Activated T-cell treated with anti-CD3 and anti-CD28 coated beads for 1 hour (primary cell): Measurements from ENCODE around the gene KIDINS220.

ENCODE experiments used
- DNase-seq: peaks from one replicate; pipeline ENCODE4 v3.0.0-alpha.2; 2020; ENCODE audit warnings: low read depth

The KIDINS220 gene

DNA sequence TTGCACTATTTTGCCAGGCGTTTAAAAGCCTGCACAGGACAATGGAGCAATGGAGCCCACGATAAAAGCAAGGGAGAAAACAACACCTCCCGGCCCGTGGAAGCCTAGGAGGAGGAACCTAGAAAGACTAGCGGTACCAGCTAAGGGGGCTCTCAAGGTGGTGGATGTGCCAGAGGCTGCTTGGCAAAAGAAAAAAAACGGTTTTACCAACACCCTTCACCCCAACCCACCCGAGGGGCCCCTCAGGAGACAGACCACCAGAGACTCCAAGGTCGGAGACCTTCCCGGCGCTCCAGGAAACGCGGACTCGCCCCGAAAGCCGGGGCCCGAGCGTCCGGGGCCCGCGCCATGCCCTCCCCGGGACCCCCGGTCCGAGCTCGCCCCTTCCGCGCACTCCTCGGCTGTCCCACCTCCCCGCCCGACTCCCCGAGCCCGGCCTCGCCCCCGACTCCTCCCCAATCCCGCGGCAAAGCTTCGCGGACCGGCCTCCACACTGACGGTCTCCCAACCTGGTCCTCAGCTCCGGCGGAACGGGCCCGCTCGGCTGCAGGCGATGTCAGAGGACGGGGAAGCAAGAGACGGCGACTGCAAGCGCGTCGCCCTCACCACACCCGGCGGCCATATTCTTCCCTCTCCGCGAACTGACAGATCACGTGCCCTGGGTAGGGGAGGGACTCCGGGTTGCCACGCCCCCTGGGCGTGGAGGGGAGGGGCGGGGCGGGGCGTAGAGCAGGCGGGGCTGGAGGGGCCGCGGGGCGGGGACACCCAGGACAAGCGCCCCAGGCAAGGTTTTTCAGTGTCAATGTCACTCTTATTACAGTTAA, at the start of gene KIDINS220:
Gene KIDINS220, minus strand, starts transcription at position 643 of the 824 bp plus-strand sequence. CDS start 10,520 bp downstream, outside the sequence.
- peak; percentile 84 for DNase-seq

DNA sequence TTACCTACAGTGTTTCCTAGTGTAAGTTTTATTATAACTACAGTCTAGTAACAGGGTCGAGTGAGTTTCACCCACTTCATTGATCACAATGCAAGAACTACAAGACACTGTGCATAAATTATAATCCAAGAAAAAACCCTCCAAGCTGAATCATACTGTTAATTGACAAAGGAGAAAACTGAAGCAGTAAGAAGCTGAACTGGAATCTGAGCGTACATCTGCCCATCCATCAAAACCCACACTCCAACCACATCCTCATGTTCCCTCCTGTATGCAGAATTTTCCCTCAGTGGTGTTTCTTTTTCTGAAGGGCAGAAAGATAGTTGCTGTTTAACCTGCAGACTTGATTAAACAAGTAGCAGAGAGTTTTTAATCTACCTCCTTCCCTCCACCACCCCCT, 49.5 kb upstream of the KIDINS220 start:
- DNase-seq: no peak

DNA sequence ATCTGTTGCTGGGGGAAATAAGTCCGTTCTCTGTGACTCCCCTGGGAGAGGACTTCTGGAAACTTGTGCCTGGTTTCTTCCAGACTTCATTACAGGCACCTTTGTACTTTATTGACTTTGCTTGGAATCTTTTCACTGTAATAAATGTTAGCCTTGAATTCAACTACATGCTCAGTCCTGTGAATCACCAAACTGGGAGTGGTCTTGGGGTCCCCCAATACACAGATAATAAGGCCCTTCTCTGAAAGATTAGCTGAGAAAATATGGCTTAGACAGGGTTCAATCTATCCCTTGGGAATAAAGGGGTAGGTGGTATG, 48.7 kb upstream of the KIDINS220 start:
- no peak for DNase-seq

DNA sequence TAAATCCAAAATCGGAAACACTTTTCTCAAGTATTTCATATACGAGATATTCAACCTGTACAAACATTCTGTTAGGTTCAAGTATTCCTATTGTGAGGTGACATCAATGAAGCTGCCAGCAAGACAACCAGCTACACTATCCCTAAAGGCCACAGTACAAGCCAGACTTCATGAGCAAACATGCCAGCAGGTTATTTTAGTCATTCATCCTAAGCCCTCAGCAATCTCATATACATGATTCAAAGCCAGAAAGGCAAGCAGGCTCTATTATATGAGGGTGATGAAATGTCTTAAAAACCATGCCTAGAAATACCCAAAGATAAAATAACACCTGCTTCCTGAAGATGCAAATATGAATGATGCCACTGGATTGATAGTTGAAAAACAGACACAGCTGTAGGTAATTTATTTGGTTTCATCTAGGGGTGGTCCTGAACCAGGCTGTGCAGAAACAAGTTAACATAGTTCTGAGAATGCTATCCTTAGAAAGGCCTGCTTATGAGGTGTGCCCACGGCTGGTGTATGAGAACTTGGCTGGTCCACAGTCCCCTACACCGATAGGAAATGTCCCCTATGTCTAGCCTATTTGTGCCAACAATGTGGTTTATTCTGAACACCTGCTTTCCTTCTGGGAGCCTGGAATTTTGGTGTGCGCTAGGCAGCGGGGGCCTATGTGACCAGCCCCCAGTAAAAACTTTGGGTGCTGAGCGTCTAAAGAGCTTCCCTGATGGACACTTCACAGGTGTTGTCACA, 48.2 kb upstream of the KIDINS220 start:
- DNase-seq: no peak

DNA sequence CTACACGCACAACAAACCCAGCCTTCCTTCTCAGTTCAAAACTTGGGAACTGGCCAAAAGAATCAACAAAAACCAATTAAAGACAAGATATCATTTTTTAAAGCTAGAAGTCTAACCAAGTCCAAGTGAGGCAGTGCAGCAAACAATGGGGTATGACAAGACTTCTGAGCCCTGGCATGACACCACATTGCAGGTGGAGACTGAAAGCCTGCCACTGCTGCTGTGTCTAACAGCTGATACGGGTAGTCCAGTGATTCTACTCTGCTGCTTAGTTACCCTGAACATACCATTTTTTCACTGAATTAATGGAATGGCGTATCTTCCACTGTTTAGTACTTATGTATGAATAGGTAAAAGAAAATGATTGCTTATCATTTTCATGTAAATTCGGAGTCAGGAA, 47.4 kb upstream of the KIDINS220 start:
- DNase-seq: no peak

DNA sequence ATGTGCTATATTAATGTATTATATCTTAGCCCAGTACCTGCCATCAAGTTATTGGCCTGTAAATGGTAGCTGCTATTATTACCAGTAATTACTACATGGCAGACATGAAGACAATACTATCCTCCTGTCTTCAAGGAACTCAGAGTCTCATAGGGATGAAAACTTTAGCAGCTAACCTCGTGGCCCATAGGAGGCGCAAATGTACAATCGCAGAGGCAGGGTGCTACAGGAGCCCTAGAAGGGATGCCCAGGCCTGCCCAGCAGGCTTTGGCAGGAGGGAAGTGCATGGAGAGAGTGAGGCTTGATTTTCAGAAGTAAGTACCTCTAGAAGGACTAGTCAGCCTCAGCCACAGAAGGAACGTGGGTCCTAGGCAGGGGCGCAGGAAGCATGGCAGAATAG, 44.7 kb upstream of the KIDINS220 start:
- DNase-seq: no peak

DNA sequence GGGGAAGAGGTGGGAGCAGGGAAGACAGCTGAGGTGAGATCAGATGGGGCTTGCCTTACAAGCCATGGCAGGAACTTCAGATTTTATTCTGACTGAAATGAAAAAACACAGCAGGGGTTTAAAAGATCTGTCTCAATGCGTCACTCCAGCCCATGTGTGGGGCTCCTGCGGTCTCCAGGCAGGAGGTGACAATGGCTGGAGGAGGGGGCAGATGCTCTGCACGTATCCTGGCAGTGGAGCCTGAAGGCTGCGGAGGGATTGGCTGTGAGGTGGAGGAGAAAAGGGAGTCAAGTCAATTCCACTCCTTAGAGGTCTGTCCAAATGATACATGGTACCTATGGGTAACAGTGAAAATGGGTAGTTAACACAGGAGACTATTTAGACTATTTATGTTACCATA, 40.5 kb upstream of the KIDINS220 start:
- no peak for DNase-seq

DNA sequence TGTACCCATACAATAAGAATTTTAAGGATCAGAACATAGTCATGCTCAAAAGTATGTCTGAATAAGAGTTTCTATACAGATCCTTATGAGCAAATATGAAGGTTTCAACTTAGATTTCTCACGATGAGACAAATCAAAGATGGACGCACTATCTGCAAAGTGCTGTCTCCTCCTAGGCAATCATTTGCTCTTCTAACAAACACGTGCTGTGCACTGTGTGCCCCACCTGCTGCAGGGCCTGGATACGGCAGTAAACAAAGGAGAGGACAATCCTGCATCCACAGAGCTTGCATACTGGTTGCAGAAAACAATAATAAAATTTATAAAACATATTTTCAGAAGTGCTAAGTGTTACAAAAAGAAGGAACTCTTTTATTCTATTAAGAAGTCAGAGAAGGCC, 39.9 kb upstream of the KIDINS220 start:
- no peak for DNase-seq

DNA sequence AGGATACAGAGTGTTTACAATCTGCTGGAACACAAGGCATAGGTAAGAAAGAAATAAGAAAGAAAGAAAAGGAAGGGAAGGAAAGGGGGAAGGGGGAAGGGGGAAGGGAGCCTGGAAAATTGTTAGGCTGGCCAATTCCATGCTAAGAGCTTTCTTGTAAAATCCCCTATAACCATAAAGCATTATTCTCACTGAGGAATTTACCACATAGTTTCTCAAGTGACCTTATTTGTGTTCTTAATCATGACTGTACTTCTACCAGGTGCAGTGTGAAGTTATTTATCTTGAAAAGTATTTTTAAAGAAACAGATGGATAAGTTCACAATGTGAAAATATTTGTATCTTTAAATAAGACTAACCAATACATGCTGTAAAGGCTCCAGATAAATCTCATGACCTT, 39.2 kb upstream of the KIDINS220 start:
- DNase-seq: no peak

DNA sequence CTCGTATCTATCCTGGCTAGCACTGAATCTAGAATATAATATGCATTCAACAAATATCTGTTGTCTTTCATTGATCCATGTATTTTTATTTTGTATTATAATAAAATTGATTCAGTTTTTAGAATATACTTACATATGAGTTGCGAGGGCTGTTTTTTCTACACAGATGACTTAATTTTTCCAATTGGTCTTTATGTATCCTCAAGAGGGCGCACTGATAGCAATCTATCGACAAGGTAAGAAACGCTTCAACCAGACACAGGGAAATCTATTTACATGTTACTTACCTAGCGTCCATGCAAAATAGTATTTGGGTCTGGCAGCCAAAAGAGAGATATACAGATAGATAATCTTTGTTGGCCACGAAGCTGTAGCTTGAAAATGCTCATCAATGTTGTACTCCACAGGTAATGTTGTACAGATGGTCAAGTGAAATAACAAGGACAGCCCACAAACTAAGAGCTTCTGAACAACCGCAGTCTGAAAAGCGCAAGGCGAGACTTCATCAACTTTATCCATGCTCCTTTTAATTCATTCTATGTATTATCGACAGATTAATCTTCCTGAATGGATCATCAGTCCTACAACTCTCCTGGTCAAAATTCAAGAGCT, 35.5 kb upstream of the KIDINS220 start:
- no peak for DNase-seq

DNA sequence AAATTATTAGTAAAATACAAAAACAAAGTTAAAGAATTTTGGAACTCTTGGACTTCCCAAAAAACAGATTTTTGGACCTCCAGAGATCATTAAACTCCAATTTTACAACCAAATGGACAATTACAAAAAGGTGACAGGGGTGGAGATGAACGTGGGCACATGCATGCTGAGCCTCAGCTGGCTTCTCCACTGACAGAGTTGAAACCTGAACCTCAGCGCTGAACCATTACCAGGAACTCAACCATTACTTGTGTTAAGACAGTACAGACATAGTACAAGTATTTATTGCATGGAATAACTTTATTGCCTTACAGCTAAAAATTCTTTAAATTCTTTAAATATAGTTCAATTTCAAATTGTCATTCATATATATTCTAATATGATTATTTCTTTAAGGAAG, 33.0 kb upstream of the KIDINS220 start:
- no peak for DNase-seq

DNA sequence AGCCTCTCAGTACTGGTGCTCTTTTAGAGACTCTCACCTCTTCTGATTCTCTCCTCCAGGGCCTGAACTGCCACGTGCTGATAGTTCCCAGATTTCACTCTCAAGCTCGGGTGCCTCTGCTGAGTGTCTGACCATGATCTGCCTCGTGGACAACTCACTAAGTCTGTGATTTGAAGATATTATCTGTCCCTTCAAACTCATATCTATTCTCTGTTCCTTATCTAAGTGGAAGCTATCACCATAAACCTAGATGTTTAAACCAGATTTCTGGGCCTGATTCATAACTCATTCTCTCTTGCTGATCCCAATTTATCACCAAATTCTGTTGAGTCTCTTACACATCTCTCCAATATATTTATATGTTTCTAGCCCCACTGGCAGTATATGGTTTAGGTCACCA, 29.9 kb upstream of the KIDINS220 start:
- no peak for DNase-seq

DNA sequence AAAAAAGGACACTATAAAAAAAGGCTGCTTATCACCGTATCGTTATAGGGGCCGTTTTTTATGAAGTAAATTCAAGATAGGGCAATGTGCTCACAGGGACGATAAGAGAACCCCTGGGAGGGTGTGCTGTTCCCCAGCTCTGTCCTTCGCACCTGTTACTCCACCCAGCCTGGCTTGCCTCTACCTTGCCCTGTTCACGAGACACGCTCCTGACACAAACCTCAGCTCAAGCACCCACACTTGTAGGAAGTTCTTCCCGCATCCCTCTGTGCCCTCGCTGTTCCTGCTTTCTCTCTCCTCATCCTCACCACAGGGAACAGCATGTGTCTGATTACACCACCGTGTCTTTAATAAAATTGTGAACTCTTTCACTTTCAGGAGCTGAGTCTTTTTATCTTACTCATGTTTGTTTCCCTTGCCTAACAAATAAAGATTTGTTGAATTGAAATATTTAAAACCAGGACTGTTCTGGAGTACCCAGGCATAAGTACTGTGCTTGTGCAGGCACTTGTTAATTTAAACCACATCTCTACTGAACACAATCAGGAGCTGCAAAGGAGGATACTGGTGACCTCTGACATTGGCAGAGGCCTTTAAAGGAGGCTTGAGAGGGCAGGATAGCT, 26.0 kb upstream of the KIDINS220 start:
- DNase-seq: no peak

DNA sequence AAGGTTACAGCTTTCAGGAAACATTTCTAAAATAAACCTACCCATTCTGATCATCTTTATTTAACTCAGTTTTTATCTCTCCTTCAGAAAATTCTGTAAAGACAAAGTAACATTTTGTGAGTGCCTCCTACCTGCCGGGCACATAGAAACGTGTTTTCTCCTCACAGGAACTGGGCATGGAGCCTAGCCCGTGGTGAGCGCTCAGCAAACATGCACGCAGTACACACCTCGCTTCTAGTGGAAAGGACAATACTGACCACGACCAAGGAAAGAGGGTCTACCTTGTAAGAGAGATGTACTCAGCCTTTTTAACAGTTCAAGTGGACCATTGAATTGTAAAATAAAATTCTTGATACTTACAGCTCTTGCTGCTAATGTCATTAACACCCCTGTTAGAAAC, 24.8 kb upstream of the KIDINS220 start:
- DNase-seq: no peak

DNA sequence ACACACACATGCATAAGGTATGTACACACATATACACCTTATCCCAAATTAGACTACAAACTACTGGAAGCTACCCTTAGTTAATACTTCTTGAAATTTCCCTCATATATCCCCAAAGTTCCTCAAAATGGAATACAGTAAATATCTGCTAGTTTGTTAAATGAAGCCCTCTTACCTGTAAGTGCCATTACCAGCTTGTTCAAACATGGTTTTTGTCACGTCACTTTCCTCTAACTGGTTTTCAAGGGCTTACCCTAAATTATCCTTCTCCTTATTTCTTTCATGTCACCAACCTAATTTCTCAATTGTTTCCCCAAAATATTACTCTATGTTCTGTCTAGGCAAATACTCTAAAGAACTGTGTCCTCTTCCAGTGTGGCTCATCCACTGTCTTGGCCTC, 24.4 kb upstream of the KIDINS220 start:
- no peak for DNase-seq

DNA sequence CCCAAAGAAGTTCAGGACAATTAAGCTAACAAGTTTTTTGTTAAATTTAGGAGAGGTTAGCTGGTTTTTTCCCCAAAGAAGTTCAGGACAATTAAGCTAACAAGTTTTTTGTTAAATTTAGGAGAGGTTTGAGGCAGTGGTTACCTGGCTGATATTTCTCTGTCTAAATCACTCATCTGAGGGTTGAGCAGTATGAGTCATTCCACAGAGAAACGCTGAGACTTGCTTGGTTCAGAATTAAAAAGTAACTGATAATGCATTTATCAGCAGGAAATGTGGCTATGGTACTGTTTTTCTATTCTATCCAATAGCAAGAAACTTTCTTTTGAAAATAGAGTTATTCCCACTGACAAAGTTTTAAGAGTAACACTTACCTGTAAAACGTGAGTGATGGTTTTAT, 22.8 kb upstream of the KIDINS220 start:
- no peak for DNase-seq

DNA sequence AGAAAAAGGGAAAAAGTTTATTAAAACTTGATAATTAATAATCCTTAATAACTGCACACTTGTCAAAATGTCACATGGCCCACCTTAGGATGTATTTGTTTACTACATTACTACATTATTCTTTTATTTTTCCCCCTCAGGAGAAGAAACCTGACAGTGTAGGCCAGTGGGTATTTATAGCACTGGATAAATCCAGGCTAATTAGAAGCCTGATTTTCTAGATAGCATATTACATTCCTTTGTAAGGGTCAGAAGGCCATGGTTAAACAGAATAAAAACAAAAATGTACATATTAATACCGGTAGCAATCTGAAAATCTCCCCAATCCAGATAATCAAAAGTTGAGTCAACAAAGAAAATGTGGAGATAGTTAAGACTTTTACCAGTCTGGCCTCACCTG, 21.5 kb upstream of the KIDINS220 start:
- no peak for DNase-seq

DNA sequence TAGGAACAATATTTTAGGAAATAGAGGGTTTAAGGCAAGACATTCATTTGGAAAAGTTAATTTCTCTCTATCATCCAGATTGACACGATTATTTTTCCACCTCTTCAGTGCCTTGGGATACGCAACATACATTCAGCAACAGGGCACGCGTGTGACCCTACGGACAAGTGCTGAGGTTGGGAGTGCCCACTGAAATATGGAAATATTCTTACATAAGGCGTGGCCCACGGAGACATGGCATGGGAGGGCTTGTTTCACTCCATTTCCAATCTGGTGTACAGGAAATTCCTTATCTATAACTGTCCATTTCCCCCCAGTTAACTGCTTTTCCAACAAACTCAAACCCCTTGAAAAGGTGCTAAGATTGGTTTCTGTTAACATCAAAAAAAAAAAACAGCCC, 20.9 kb upstream of the KIDINS220 start:
- no peak for DNase-seq

DNA sequence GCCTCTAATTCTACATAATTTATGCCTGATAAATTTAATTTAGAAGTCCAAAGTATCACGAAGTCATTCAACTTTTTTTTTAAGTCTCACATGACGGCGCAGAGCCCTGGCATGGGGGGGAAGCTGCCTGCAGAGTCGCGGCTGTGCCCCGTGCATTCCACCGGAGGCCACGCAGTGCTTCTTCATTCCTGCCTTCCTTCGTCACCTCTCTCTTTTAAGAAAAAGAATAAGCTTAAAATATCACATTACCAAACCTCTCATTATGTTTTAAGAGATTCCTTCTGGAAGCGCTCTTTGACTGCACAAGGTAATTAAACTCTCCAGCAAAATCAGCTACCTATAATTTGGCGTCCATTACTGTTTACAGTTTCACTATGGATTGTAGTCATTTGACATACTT, 20.3 kb upstream of the KIDINS220 start:
- no peak for DNase-seq

DNA sequence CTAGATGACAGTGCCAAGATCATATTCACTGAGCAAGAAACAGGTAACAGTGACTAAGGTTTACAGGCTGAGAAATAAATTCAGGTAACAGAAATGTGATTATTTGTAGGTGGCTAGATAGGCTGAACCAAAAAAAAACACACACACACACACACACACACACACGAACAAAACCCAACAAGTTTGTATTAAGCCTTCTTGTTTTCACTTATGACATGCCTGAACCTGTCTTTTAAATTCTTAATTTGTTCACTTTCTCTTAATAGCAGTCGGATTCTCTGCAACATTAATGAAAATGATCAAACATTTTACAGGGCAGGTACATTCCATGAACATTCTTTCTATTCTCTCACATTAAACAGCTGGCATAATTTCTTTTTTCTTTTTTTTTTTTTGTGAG, 18.8 kb upstream of the KIDINS220 start:
- DNase-seq: no peak

DNA sequence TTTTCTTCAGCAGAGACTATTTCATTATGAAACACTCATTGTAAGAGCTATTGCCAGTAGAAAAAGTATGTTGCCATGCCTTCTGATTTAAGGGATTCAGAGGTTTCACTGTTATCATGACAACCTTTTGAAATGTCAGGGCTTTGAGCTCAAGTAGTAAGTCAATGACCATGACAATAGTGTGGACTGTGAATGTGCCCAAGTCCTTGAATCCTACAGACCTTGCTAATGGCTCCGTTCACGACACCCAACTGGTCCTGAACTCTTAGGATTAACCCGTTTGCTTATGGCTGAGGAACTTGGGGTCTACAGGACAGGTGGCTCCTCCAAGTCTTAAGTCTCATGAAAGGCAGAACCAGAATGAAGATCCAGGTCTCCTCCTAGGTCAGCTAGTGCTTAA, 17.6 kb upstream of the KIDINS220 start:
- no peak for DNase-seq

DNA sequence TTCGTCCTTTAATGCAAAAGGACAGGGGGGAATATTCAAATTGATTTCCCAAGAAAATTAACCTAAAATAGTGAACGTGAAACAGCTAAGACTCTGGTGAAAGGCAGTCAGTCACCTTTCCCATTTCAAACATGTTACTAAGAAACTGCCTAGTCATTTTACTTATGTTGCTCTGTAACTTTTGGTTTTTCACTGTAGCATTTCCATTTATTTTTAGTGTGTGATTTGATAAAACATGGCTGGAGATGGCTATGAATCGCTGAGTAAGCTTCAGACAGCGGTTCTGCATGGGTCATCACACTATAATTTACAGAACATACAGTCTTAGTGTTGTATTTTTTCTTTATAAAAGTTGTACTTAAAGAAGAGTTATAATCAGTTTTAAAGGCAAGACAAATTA, 16.0 kb upstream of the KIDINS220 start:
- DNase-seq: no peak
